ENCODE results near the gene TSHZ2. TPM values are rescaled to one million over a fixed set of nuclear protein-coding genes. Genes with fewer than 3 reads are reported as not detected.

Gene TSHZ2
- total RNA-seq, 6 experiments from 2014 or later = 14.2 to 28.1 (median 21.0) TPM

GRCh38 chr20:53136473-53136872 lies 164.3 kb downstream of the TSHZ2 start:
- H3K27me3 ChIP-seq = no peaks in the 10 kb centered on the region
- H3K4me3 ChIP-seq = no peak overlapping the region
- ATAC-seq (no peak), DNase-seq (no peak)
- no peaks in the 10 kb centered on the region for H3K9me3 ChIP-seq
- TF ChIP-seq, protein P1, sequence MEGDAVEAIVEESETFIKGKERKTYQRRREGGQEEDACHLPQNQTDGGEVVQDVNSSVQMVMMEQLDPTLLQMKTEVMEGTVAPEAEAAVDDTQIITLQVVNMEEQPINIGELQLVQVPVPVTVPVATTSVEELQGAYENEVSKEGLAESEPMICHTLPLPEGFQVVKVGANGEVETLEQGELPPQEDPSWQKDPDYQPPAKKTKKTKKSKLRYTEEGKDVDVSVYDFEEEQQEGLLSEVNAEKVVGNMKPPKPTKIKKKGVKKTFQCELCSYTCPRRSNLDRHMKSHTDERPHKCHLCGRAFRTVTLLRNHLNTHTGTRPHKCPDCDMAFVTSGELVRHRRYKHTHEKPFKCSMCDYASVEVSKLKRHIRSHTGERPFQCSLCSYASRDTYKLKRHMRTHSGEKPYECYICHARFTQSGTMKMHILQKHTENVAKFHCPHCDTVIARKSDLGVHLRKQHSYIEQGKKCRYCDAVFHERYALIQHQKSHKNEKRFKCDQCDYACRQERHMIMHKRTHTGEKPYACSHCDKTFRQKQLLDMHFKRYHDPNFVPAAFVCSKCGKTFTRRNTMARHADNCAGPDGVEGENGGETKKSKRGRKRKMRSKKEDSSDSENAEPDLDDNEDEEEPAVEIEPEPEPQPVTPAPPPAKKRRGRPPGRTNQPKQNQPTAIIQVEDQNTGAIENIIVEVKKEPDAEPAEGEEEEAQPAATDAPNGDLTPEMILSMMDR (IDR thresholded peaks at IDR 0.05) = no peak
- no peak for TF ChIP-seq POLR2A (IDR thresholded peaks at IDR 0.05)
- H3K4me1 ChIP-seq = no peaks in the 10 kb centered on the region
- no peak overlapping the region for H3K27ac ChIP-seq
- intact Hi-C loops (cut with DNase I) = no loop called here
- no peaks in the 10 kb centered on the region for H3K36me3 ChIP-seq

- no peak for TF ChIP-seq POLR2A (IDR thresholded peaks at IDR 0.05)
- intact Hi-C loops (cut with DNase I) = no loop called here
- no peaks in the 10 kb centered on the region for H3K27me3 ChIP-seq
- DNase-seq (no peak), ATAC-seq (no peak)
- no peak overlapping the region for H3K4me3 ChIP-seq
- no peaks in the 10 kb centered on the region for H3K4me1 ChIP-seq
- H3K9me3 ChIP-seq = no peaks in the 10 kb centered on the region
- 69% methylated on average over 3 of the region's 3 CpGs for whole genome bisulfite sequencing (ENCODE audit: insufficient coverage, low coverage, low lambda C conversion rate, missing lambda C conversion rate)
- no peaks in the 10 kb centered on the region for H3K36me3 ChIP-seq
- no peak overlapping the region for H3K27ac ChIP-seq
These were observed 166.5 kb downstream of the TSHZ2 start for GRCh38 chr20:53138454-53139262.

GRCh38 chr20:53141201-53142050 lies 169.3 kb downstream of the TSHZ2 start:
- H3K9me3 ChIP-seq = no peaks in the 10 kb centered on the region
- 64% methylated on average over 5 of the region's 11 CpGs for whole genome bisulfite sequencing (ENCODE audit: insufficient coverage, low coverage, low lambda C conversion rate, missing lambda C conversion rate)
- no peaks in the 10 kb centered on the region for H3K27me3 ChIP-seq
- no peaks in the 10 kb centered on the region for H3K36me3 ChIP-seq
- H3K4me3 ChIP-seq = no peak overlapping the region
- no peak overlapping the region for H3K27ac ChIP-seq
- intact Hi-C loops (cut with DNase I) = no loop called here
- ATAC-seq (no peak), DNase-seq (no peak)
- TF ChIP-seq POLR2A (IDR thresholded peaks at IDR 0.05) = no peak
- TF ChIP-seq, protein P1 (IDR thresholded peaks at IDR 0.05) = no peak
- no peaks in the 10 kb centered on the region for H3K4me1 ChIP-seq

- TF ChIP-seq, protein P1 (IDR thresholded peaks at IDR 0.05) = no peak
- TF ChIP-seq POLR2A (IDR thresholded peaks at IDR 0.05) = no peak
- Histone ChIP-seq H3K27ac (no peak overlapping the region), H3K36me3 (no peaks in the 10 kb centered on the region), H3K9me3 (no peaks in the 10 kb centered on the region), H3K27me3 (no peaks in the 10 kb centered on the region), H3K4me3 (no peak overlapping the region), H3K4me1 (no peaks in the 10 kb centered on the region)
- ATAC-seq = no peak
- 81% methylated on average over 10 of the region's 13 CpGs for WGBS (ENCODE audit: insufficient coverage, low coverage, low lambda C conversion rate, missing lambda C conversion rate)
- intact Hi-C loops (cut with DNase I) = no loop called here
- DNase-seq = no peak
These were observed 170.3 kb downstream of the TSHZ2 start for GRCh38 chr20:53142225-53143127.
